Esophagus squamous epithelium (tissue), 4 donors: ENCODE results near the gene C15orf61.

ENCODE experiments used
- CTCF ChIP-seq, 6 experiments: fragments of 450-650 bp in 4 of 6; fragments of 200-600 bp in 2 of 6; sonication (generic) in 2 of 6; IDR thresholded peaks; one replicate each; pipeline ENCODE4 v1.5.1; 2016 to 2019; ENCODE audit warnings: antibody characterized with exemption in 6 of 6, mild to moderate bottlenecking in 4 of 6, moderate library complexity in 4 of 6
- POLR2A ChIP-seq, 4 donors: fragments of 450-650 bp; IDR thresholded peaks; one replicate each; pipeline ENCODE4 v1.6.1; 2017; ENCODE audit warnings: antibody characterized with exemption in 4 of 4, mild to moderate bottlenecking in 4 of 4, moderate library complexity in 3 of 4

- TF ChIP-seq CTCF (IDR thresholded peaks at IDR 0.05) (no peak), POLR2A (IDR thresholded peaks at IDR 0.05) (no peak)
Measured at GRCh38 chr15:67548236-67548852, 27.4 kb downstream of the C15orf61 start.
